Suprapubic skin (tissue), 4 donors: ENCODE results near the gene M1AP. TPM values are rescaled to one million over a fixed set of nuclear protein-coding genes. Genes with fewer than 3 reads are reported as not detected.

Experiments used
- DNase-seq, 2 donors: peaks; one replicate each; pipeline ENCODE4 v3.0.0-alpha.2; 2019; ENCODE audit warnings: low spot score in 2 of 2
- H3K27ac ChIP-seq: fragments of 200-600 bp; sonication (generic); one replicate; pipeline ENCODE4 v1.5.1; 2019
- H3K27me3 ChIP-seq: fragments of 200-600 bp; sonication (generic); one replicate; pipeline ENCODE4 v1.5.1; 2019
- H3K36me3 ChIP-seq: fragments of 200-600 bp; sonication (generic); one replicate; pipeline ENCODE4 v1.5.1; 2019
- H3K4me1 ChIP-seq: fragments of 200-600 bp; sonication (generic); one replicate; pipeline ENCODE4 v1.5.1; 2019
- H3K4me3 ChIP-seq: fragments of 200-600 bp; sonication (generic); one replicate; pipeline ENCODE4 v1.5.1; 2019; ENCODE audit warnings: mild to moderate bottlenecking
- H3K9me3 ChIP-seq: fragments of 200-600 bp; sonication (generic); one replicate; pipeline ENCODE4 v1.5.1; 2019
- CTCF ChIP-seq, 2 donors: fragments of 200-600 bp in 1 of 2; fragments of 450-650 bp in 1 of 2; sonication (generic) in 1 of 2; IDR thresholded peaks; one replicate each; pipeline ENCODE4 v1.5.1; 2016 to 2019; ENCODE audit warnings: antibody characterized with exemption in 2 of 2, mild to moderate bottlenecking in 1 of 2, moderate library complexity in 1 of 2
- EP300 ChIP-seq: sonication (generic); formaldehyde crosslinking; IDR thresholded peaks from one replicate; pipeline ENCODE4 v1.6.1; 2017; ENCODE audit warnings: antibody characterized with exemption
- POLR2A ChIP-seq, 2 donors: fragments of 450-650 bp; IDR thresholded peaks; one replicate each; pipeline ENCODE4 v1.6.1; 2017; ENCODE audit warnings: antibody characterized with exemption in 2 of 2, mild to moderate bottlenecking in 2 of 2, moderate library complexity in 2 of 2
- POLR2AphosphoS5 ChIP-seq, 3 donors: sonication (generic); formaldehyde crosslinking; IDR thresholded peaks; one replicate each; pipeline ENCODE4 v1.6.1; 2017; ENCODE audit warnings: antibody characterized with exemption in 3 of 3
- WGBS: methylation state at CpG from one replicate; pipeline ENCODE4 v1.1.5; 2018; 5-methylcytosine and 5-hydroxymethylcytosine counted together
- total RNA-seq, 4 donors: library from RNA; depleted of rRNA; stranded (reverse); fragments of >200 nt; gene quantifications; one replicate each; pipeline ENCODE4 v1.1.0, GENCODE V29; 2016

Gene M1AP
- total RNA-seq, 4 donors from 2014 or later: 1.1 TPM; not detected in 3

GRCh38 chr2:74522516-74522915, 125.6 kb downstream of the M1AP start:
- 88% methylated on average over 3 of the region's 3 CpGs for WGBS
- Histone ChIP-seq H3K9me3 (no peaks in the 10 kb centered on the region), H3K27me3 (peaks cover 35% of the 10 kb centered on the region), H3K4me3 (no peak overlapping the region), H3K36me3 (peaks cover 21% of the 10 kb centered on the region), H3K4me1 (peaks cover 5% of the 10 kb centered on the region), H3K27ac (no peak overlapping the region)
- DNase-seq: no peak
- TF ChIP-seq POLR2A (IDR thresholded peaks at IDR 0.05) (no peak), EP300 (no peak), CTCF (IDR thresholded peaks at IDR 0.05) (no peak), POLR2AphosphoS5 (IDR thresholded peaks at IDR 0.05) (no peak)

- H3K4me3 ChIP-seq: peak overlapping the region; percentile 45
- DNase-seq: no peak
- peaks cover 37% of the 10 kb centered on the region for H3K4me1 ChIP-seq
- no peaks in the 10 kb centered on the region for H3K9me3 ChIP-seq
- peaks cover 94% of the 10 kb centered on the region for H3K27me3 ChIP-seq
- no peak overlapping the region for H3K27ac ChIP-seq
- no peaks in the 10 kb centered on the region for H3K36me3 ChIP-seq
- no peak for TF ChIP-seq CTCF (IDR thresholded peaks at IDR 0.05)
- no peak for TF ChIP-seq POLR2A (IDR thresholded peaks at IDR 0.05)
- TF ChIP-seq POLR2AphosphoS5 (IDR thresholded peaks at IDR 0.05): no peak
- TF ChIP-seq EP300: no peak
- WGBS: 68% methylated on average over 13 of the region's 13 CpGs
Measured at GRCh38 chr2:74516650-74517049, 131.5 kb downstream of the M1AP start.

GRCh38 chr2:74515981-74516633, 132.0 kb downstream of the M1AP start:
- WGBS: 9% methylated on average over 61 of the region's 72 CpGs
- no peaks in the 10 kb centered on the region for H3K9me3 ChIP-seq
- H3K27me3 ChIP-seq: peaks cover 99% of the 10 kb centered on the region
- H3K27ac ChIP-seq: no peak overlapping the region
- TF ChIP-seq POLR2AphosphoS5 (IDR thresholded peaks at IDR 0.05) (no peak), EP300 (no peak)
- peak in 1 of 2 donors; percentile 75 for DNase-seq
- no peaks in the 10 kb centered on the region for H3K36me3 ChIP-seq
- H3K4me3 ChIP-seq: peak overlapping the region; percentile 45
- peaks cover 37% of the 10 kb centered on the region for H3K4me1 ChIP-seq

GRCh38 chr2:74515271-74515980, 132.7 kb downstream of the M1AP start:
- Histone ChIP-seq H3K36me3 (no peaks in the 10 kb centered on the region), H3K4me3 (peak overlapping the region; percentile 45), H3K4me1 (peaks cover 37% of the 10 kb centered on the region), H3K27ac (no peak overlapping the region), H3K27me3 (peaks cover 100% of the 10 kb centered on the region), H3K9me3 (no peaks in the 10 kb centered on the region)
- WGBS: 16% methylated on average over 17 of the region's 60 CpGs
- DNase-seq: no peak
- TF ChIP-seq EP300: no peak
- TF ChIP-seq POLR2A (IDR thresholded peaks at IDR 0.05): no peak
- TF ChIP-seq POLR2AphosphoS5 (IDR thresholded peaks at IDR 0.05): no peak
- no peak for TF ChIP-seq CTCF (IDR thresholded peaks at IDR 0.05)

- Histone ChIP-seq H3K4me1 (peaks cover 37% of the 10 kb centered on the region), H3K27ac (no peak within 1 kb of the TSS), H3K9me3 (no peaks in the 10 kb centered on the region), H3K36me3 (no peaks in the 10 kb centered on the region), H3K27me3 (peaks cover 100% of the 10 kb centered on the region), H3K4me3 (peak within 1 kb of the TSS; percentile 27)
- DNase-seq: no peak
- WGBS: 0% methylated on average over 17 of the region's 82 CpGs
- TF ChIP-seq POLR2AphosphoS5 (IDR thresholded peaks at IDR 0.05) (no peak), EP300 (no peak), CTCF (IDR thresholded peaks at IDR 0.05) (no peak), POLR2A (IDR thresholded peaks at IDR 0.05) (no peak)
Measured at GRCh38 chr2:74514368-74515270, 133.5 kb downstream of the M1AP start, which contains the start of gene TLX2. TLX2 (plus strand) TSS chr2:74514450; CDS start chr2:74514807, 357 bp downstream.
